HUES6 (cell line): ENCODE results near the gene DIPK1B.
"Not testable (repeated sequence)": the region's sequence is repeated elsewhere in the genome, so short reads cannot be mapped to it uniquely, and the experiment has no call there.

ENCODE experiments used
- H3K27ac ChIP-seq: 2 replicates; pipeline ENCODE4 v1.7.0; 2013; ENCODE audit warnings: low read depth, mild to moderate bottlenecking, low read length, inconsistent platforms
- H3K27me3 ChIP-seq: 2 replicates; pipeline ENCODE4 v1.6.1; 2013; ENCODE audit warnings: low read length; ENCODE audit not compliant: control insufficient read depth, insufficient read depth
- H3K36me3 ChIP-seq: 2 replicates; pipeline ENCODE4 v1.6.1; 2013; ENCODE audit warnings: low read length; ENCODE audit not compliant: control insufficient read depth, insufficient read depth
- H3K4me1 ChIP-seq: 2 replicates; pipeline ENCODE4 v1.6.1; 2013; ENCODE audit warnings: low read length; ENCODE audit not compliant: control insufficient read depth, insufficient read depth
- H3K4me3 ChIP-seq: 2 replicates; pipeline ENCODE4 v1.5.1; 2013; ENCODE audit warnings: low read depth, low read length
- H3K9ac ChIP-seq: one replicate; pipeline ENCODE4 v1.6.1; 2013; ENCODE audit warnings: mild to moderate bottlenecking, low read length
- H3K9me3 ChIP-seq: 2 replicates; pipeline ENCODE4 v1.6.1; 2013; ENCODE audit warnings: low read depth, low read length; ENCODE audit not compliant: control insufficient read depth, insufficient read depth

The DIPK1B gene

GRCh38 chr9:136748666-136749611 is 36.6 kb downstream of the DIPK1B start:
- Histone ChIP-seq H3K27ac (no peak overlapping the region), H3K36me3 (no peaks in the 10 kb centered on the region), H3K9ac (no peak overlapping the region), H3K4me1 (no peaks in the 10 kb centered on the region), H3K9me3 (peaks cover 14% of the 10 kb centered on the region), H3K4me3 (no peak overlapping the region), H3K27me3 (no peaks in the 10 kb centered on the region)

- Histone ChIP-seq H3K9me3 (peaks cover 17% of the 10 kb centered on the region), H3K27me3 (no peaks in the 10 kb centered on the region), H3K9ac (no peak overlapping the region), H3K4me3 (no peak overlapping the region), H3K27ac (no peak overlapping the region), H3K36me3 (no peaks in the 10 kb centered on the region), H3K4me1 (peaks cover 3% of the 10 kb centered on the region; the same call in 1 of the 2 replicates)
These were observed 38.2 kb downstream of the DIPK1B start for GRCh38 chr9:136750526-136750925.

GRCh38 chr9:136751244-136751643 is 38.9 kb downstream of the DIPK1B start:
- H3K4me1 ChIP-seq: peaks cover 3% of the 10 kb centered on the region; the same call in 1 of the 2 replicates
- H3K4me3 ChIP-seq: no peak overlapping the region
- H3K9me3 ChIP-seq: peaks cover 24% of the 10 kb centered on the region
- no peak overlapping the region for H3K27ac ChIP-seq
- H3K27me3 ChIP-seq: no peaks in the 10 kb centered on the region
- no peaks in the 10 kb centered on the region for H3K36me3 ChIP-seq
- no peak overlapping the region for H3K9ac ChIP-seq

DNA sequence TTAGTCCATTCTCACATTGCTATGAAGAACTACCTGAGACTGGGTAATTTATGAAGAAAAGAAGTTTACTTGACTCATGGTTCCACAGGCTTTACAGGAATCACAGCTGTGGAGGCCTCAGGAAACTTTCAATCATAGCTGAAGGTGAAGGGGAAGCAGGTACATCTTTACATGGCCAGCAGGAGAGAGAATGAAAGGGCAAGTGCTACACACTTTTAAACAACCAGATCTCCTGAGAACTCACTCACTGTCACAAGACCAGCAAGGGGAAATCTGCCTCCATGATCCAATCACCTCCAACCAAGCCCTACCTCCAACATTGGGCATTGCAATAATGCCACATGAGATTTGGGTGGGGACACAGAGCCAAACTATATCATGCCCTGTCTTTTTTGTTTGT is 39.4 kb downstream of the DIPK1B start:
- Histone ChIP-seq H3K4me1 (peaks cover 3% of the 10 kb centered on the region; the same call in 1 of the 2 replicates), H3K36me3 (no peaks in the 10 kb centered on the region), H3K27ac (no peak overlapping the region), H3K9me3 (peaks cover 25% of the 10 kb centered on the region), H3K27me3 (no peaks in the 10 kb centered on the region), H3K9ac (no peak overlapping the region), H3K4me3 (no peak overlapping the region)

GRCh38 chr9:136753371-136754058 is 41.1 kb downstream of the DIPK1B start:
- Histone ChIP-seq H3K9me3 (peaks cover 25% of the 10 kb centered on the region), H3K4me1 (peaks cover 3% of the 10 kb centered on the region; the same call in 1 of the 2 replicates), H3K27ac (no peak overlapping the region), H3K4me3 (no peak overlapping the region), H3K27me3 (no peaks in the 10 kb centered on the region), H3K36me3 (no peaks in the 10 kb centered on the region), H3K9ac (no peak overlapping the region)

GRCh38 chr9:136754059-136754572 is 41.7 kb downstream of the DIPK1B start:
- Histone ChIP-seq H3K27me3 (no peaks in the 10 kb centered on the region), H3K4me1 (peaks cover 3% of the 10 kb centered on the region; the same call in 1 of the 2 replicates), H3K4me3 (no peak overlapping the region), H3K9me3 (peaks cover 25% of the 10 kb centered on the region), H3K27ac (no peak overlapping the region), H3K36me3 (no peaks in the 10 kb centered on the region), H3K9ac (no peak overlapping the region)

DNA sequence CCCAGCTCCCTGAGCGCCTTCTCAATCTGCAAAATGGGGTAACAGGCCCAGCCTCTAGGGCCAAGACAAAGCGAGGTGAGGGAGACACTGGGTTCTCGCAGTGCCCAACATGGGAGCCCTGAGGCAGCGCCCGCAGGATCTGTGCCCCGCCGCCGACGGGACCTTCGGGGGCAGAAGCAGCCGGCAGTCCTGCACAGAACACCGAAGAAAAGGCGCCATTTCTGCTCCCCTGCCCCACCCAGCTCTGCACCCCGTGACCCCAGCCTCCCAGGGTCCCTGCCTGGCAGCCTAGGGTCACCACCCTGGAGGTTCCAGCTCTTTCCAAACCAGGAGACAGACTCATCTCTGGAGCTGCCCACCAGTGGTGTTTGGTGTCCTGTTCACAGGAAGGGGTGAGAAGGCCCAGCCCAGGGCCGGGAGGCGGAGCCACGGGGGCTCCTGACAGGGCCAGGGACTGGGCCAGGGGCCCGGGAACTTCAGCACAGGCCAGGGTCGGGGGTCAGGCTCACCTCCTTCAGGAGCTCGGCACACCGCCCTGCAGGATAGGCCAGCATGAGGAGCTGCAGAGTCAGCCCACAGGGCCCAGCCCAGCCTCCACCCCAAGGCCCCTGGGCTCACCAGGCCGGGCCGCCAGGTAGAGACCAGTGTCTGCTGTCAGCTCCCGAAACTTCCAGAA is 42.4 kb downstream of the DIPK1B start:
- no peak overlapping the region for H3K9ac ChIP-seq
- H3K4me1 ChIP-seq: peaks cover 3% of the 10 kb centered on the region; the same call in 1 of the 2 replicates
- H3K9me3 ChIP-seq: peaks cover 25% of the 10 kb centered on the region
- no peak overlapping the region for H3K27ac ChIP-seq
- H3K36me3 ChIP-seq: no peaks in the 10 kb centered on the region
- no peak overlapping the region for H3K4me3 ChIP-seq
- no peaks in the 10 kb centered on the region for H3K27me3 ChIP-seq

- H3K27ac ChIP-seq, H3K4me1 ChIP-seq, H3K27me3 ChIP-seq, H3K9ac ChIP-seq, H3K4me3 ChIP-seq, H3K36me3 ChIP-seq: not testable (repeated sequence)
- H3K9me3 ChIP-seq: peaks cover 25% of the 10 kb centered on the region
These were observed 43.1 kb downstream of the DIPK1B start for GRCh38 chr9:136755302-136756133.

DNA sequence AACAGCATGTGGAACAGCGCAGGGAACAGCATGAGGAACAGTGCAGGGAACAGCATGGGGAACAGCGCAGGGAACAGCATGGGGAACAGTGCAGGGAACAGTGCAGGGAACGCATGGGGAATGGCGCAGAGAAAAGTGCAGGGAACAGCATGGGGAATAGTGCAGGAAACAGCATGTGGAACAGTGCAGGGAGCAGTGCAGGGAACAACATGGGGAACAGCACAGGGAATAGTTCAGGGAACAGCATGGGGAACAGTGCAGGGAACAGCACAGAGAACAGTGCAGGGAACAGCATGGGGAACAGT is 43.7 kb downstream of the DIPK1B start:
- no peaks in the 10 kb centered on the region for H3K36me3 ChIP-seq
- H3K27ac ChIP-seq: no peak overlapping the region
- peaks cover 25% of the 10 kb centered on the region for H3K9me3 ChIP-seq
- peaks cover 13% of the 10 kb centered on the region; the same call in 1 of the 2 replicates for H3K4me1 ChIP-seq
- no peaks in the 10 kb centered on the region for H3K27me3 ChIP-seq
- no peak overlapping the region for H3K4me3 ChIP-seq
- no peak overlapping the region for H3K9ac ChIP-seq

GRCh38 chr9:136756836-136757235 is 44.5 kb downstream of the DIPK1B start:
- Histone ChIP-seq H3K9me3 (peaks cover 18% of the 10 kb centered on the region), H3K4me3 (no peak overlapping the region), H3K27me3 (no peaks in the 10 kb centered on the region), H3K27ac (no peak overlapping the region), H3K4me1 (peaks cover 17% of the 10 kb centered on the region; the same call in 1 of the 2 replicates), H3K9ac (no peak overlapping the region), H3K36me3 (no peaks in the 10 kb centered on the region)
